NCI-H82 (cell line): ENCODE measurements around the gene FAM107A.
A peak's percentile ranks its signal among the peaks of the same experiment; 100 is the strongest.

ENCODE experiments used
- DNase-seq: peaks from one replicate; lab custom pipeline; 2025; lab: John Stamatoyannopoulos, UW

FAM107A gene

DNA sequence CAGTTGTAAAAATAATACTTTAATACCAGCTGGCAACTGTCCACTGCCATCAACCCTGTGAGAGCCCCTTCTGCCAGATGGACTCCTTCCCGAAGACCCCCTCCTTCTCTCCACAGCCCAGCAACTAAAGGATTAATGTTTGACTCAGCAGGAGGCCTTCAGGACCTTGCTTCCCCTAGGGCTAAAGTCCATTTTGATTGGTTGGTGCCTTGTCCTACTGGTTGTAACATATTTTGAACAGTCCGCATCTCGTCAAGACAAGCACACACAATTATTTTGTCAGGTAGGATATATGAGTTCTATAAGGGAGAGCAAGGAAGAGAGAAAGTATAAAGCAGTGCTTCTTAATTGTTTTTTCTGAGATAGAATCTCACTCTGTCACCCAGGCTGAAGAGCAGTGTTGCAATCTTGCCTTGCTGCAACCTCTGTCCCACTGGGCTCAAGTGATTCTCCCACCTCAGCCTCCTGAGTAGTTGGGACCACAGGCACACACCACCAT is 58.9 kb downstream of the FAM107A start:
- DNase-seq = peak; percentile 96

DNA sequence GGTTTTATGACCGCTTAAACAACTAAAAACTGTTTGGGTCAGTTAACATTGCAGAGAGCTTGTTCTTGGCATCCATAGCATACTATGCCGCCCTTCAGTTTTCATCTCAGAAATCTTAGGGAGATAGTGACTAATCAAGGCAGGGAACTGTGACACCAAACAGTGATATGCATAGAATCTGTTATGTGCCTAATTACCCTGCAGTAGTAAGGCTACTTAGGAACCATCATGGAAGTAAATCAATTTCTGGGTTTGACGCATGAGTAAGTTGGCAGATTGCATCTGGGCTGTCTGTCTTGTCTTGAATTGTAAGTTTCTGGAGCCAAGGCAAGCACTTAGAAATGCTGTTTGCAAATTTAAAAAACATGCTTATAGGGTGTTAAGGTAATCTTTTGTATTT is 62.8 kb downstream of the FAM107A start:
- DNase-seq = peak; percentile 48
